HS-5 (cell line): Measurements from ENCODE around the gene LGALS9B.
"Not testable (repeated sequence)": the region's sequence is repeated elsewhere in the genome, so short reads cannot be mapped to it uniquely, and the experiment has no call there.

Source experiments
- DNase-seq: peaks from one replicate; pipeline ENCODE4 v3.0.0-alpha.2; 2012; ENCODE audit warnings: low read depth

Gene LGALS9B

GRCh38 chr17:20466999-20467398 lies 340 bp downstream of the LGALS9B start:
- peak; percentile 0 for DNase-seq

- DNase-seq: not testable (repeated sequence)
Observed at GRCh38 chr17:20466553-20466952, 786 bp downstream of the LGALS9B start.

GRCh38 chr17:20465535-20465934 lies 1.8 kb downstream of the LGALS9B start:
- not testable (repeated sequence) for DNase-seq

- DNase-seq: not testable (repeated sequence)
Observed at GRCh38 chr17:20464854-20465414, 2.4 kb downstream of the LGALS9B start.

- not testable (repeated sequence) for DNase-seq
Observed at GRCh38 chr17:20462158-20462557, 5.2 kb downstream of the LGALS9B start.

- DNase-seq: not testable (repeated sequence)
Observed at GRCh38 chr17:20457848-20458381, 9.4 kb downstream of the LGALS9B start.

- not testable (repeated sequence) for DNase-seq
Observed at GRCh38 chr17:20455106-20455505, 12.2 kb downstream of the LGALS9B start.

GRCh38 chr17:20453820-20454434 lies 13.4 kb downstream of the LGALS9B start:
- not testable (repeated sequence) for DNase-seq

GRCh38 chr17:20450852-20451251 lies 16.5 kb downstream of the LGALS9B start:
- not testable (repeated sequence) for DNase-seq

- not testable (repeated sequence) for DNase-seq
Observed at GRCh38 chr17:20447534-20448321, 19.6 kb downstream of the LGALS9B start.

GRCh38 chr17:20446895-20447294 lies 20.4 kb downstream of the LGALS9B start:
- DNase-seq: not testable (repeated sequence)

GRCh38 chr17:20444581-20445236 lies 22.6 kb downstream of the LGALS9B start:
- not testable (repeated sequence) for DNase-seq

- not testable (repeated sequence) for DNase-seq
Observed at GRCh38 chr17:20444173-20444572, 23.2 kb downstream of the LGALS9B start.

- DNase-seq: not testable (repeated sequence)
Observed at GRCh38 chr17:20443632-20444031, 23.7 kb downstream of the LGALS9B start.

- not testable (repeated sequence) for DNase-seq
Observed at GRCh38 chr17:20440665-20441064, 26.7 kb downstream of the LGALS9B start.

GRCh38 chr17:20435166-20435565 lies 32.2 kb downstream of the LGALS9B start:
- not testable (repeated sequence) for DNase-seq

- DNase-seq: not testable (repeated sequence)
Observed at GRCh38 chr17:20433382-20433781, 34.0 kb downstream of the LGALS9B start.

GRCh38 chr17:20427264-20427663 lies 40.1 kb downstream of the LGALS9B start:
- DNase-seq: not testable (repeated sequence)

- not testable (repeated sequence) for DNase-seq
Observed at GRCh38 chr17:20422826-20423225, 44.5 kb downstream of the LGALS9B start.

GRCh38 chr17:20418838-20419237 lies 48.5 kb downstream of the LGALS9B start:
- not testable (repeated sequence) for DNase-seq

GRCh38 chr17:20417492-20418080 lies 49.8 kb downstream of the LGALS9B start:
- not testable (repeated sequence) for DNase-seq
